ENCODE measurements around the gene SCFD1.

- no peak for TF ChIP-seq EZH2 (IDR thresholded peaks at IDR 0.05; ENCODE audit: borderline replicate concordance, low read depth, low read length, poor library complexity, severe bottlenecking)
- TF ChIP-seq CTCF (conservative IDR thresholded peaks at IDR 0.05; ENCODE audit: low read depth, low read length): no peak
Observed at GRCh38 chr14:30719137-30719536, 97.0 kb downstream of the SCFD1 start.
